ENCODE measurements around the gene RAB6D. TPM values are rescaled to one million over a fixed set of nuclear protein-coding genes. Genes with fewer than 3 reads are reported as not detected.
"Not testable (repeated sequence)": the region's sequence is repeated elsewhere in the genome, so short reads cannot be mapped to it uniquely, and the experiment has no call there.

Gene RAB6D
- polyA plus RNA-seq, 3 donors: 1.2 to 2.1 (median 1.7) TPM

DNA sequence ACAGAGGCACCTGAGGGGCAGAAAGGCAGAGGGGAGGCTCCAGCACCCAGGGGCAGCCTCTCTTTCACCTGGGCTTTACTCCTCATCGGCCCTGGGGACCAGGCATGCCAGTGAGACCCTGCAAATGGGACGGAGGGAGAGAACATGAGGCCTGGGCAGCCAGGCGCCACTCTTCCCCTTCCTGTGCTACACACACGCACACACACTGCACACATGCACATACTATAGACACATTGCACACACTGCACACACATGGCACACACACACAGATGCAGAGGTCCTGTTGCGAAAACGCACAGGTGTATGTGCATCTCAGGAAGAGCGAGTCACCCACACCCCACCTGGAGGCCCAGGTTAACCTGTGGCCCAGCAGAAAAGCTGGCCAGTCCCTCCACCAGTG lies 3.4 kb upstream of the RAB6D start:
- DNase-seq: no peak

DNA sequence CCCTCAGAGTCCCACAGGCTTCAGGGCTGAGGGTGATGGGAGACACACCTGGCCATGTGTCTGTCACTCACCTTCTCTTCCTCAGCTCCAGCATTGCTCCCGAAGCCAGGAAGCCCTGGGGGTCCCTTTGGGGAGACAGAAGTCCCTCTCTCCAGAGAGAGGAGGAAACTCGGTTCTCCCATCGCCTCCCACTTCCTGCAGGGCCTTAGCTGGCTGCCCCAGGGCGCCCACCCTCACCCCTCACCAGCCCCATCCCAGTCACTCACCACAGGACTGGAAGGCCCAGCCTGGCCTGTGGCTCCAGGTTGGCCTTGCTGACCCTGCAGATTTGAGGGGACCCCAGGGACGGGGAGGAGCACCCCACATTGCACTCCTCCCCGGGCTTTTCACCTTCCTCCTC lies 2.7 kb upstream of the RAB6D start:
- DNase-seq: no peak

GRCh38 chr2:131365452-131365851 lies 1.5 kb upstream of the RAB6D start:
- no peak for DNase-seq

- DNase-seq: not testable (repeated sequence)
Measured at GRCh38 chr2:131363213-131363612, 755 bp downstream of the RAB6D start.

- DNase-seq: not testable (repeated sequence)
Measured at GRCh38 chr2:131361773-131362172, 2.2 kb downstream of the RAB6D start.

DNA sequence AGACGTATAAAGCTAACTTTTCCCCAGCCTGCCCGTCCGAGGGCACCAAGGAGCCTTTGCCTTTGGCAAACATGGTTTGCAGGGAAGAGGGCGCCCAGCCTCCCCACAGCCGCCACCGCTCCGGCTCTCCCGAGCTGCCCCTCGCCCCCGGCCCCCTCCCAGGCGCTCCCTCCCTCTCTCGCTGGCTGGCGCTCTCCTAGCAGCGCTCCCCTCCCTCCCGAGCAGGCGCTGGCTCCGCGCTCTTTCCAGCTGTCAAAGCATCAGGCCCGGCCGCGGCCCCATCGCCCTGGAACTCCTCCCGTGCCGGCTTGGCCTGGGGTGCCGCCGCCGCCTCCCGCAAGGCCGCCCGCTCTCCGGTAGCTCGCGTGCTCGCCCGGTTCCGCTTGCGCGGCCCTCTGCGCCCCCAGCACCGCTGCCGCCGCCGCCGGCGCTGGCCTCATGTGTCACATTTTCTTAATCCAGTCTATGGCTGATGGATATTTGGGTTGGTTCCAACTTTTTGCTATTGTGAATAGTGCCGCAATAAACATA lies 10.7 kb downstream of the RAB6D start:
- DNase-seq: not testable (repeated sequence)

- no peak for DNase-seq
Measured at GRCh38 chr2:131349021-131349420, 14.9 kb downstream of the RAB6D start.

DNA sequence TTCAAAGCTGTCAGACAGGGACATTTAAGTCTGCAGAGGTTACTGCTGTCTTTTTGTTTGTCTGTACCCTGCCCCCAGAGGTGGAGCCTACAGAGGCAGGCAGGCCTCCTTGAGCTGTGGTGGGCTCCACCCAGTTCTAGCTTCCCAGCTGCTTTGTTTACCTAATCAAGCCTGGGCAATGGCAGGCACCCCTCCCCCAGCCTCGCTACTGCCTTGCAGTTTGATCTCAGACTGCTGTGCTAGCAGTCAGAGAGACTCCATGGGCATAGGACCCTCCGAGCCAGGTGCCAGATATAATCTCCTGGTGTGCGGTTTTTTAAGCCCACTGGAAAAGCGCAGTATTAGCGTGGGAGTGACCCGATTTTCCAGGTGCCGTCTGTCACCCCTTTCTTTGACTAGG lies 16.9 kb downstream of the RAB6D start:
- DNase-seq: not testable (repeated sequence)

DNA sequence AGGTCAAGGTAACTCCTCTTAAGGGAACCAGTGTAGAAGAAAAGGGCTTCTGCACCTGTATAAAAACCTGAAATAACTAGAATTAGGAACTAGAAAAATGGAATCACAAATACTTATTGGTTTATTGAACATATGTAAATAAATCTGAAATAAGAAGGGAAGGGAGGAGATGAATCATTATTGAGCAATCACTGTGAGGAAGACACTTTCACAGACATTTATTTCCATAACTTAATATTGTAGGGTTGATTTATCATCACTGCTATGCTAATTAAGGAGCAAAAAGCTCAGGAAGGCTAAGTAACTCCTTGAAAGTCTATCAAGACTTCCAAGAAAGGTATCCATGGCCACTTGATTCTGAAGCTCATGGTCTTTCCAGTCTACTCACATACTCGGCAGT lies 24.7 kb downstream of the RAB6D start:
- DNase-seq: not testable (repeated sequence)

GRCh38 chr2:131335319-131335718 lies 28.6 kb downstream of the RAB6D start:
- peak; percentile 30 for DNase-seq

DNA sequence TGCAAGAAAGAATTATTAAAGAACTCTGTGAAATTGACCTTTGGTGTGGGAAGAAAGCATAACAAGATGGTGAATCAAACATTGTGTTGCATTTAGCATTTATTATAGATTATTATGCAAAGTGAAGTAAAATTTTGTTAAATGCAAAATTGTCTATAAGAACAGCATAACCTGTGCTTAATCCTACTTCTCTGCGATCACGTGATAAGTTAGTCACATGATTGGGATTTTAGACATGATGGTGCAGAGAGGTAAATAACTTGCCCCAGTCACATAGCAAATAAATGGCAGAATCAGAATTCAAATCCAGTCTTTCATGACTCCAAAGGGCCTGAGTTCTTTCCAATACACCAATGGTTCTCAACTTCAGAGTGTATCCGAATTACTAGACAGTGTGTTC lies 31.3 kb downstream of the RAB6D start:
- DNase-seq: not testable (repeated sequence)

GRCh38 chr2:131331000-131331399 lies 33.0 kb downstream of the RAB6D start:
- DNase-seq: peak; percentile 24

DNA sequence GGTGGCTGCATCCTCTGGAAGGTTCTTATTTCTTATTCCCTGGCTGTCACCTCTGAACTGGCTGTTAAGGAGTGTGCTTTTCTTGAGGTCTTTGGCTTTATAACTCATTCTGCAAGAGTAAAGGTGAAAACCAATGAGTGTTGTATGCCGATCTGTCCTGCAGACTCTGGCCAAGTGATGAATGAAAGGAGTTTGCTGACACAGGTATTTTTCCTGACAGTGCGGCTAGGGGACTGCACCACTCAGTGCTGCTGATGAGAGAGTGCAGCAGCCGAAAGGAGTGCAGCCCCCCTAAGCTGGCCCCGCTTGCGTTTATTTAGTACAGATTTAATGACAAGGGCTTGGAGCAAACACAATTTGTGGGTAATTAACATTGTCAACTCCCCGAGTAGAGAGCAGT lies 41.8 kb downstream of the RAB6D start:
- no peak for DNase-seq

- not testable (repeated sequence) for DNase-seq
Measured at GRCh38 chr2:131321344-131321743, 42.6 kb downstream of the RAB6D start.

DNA sequence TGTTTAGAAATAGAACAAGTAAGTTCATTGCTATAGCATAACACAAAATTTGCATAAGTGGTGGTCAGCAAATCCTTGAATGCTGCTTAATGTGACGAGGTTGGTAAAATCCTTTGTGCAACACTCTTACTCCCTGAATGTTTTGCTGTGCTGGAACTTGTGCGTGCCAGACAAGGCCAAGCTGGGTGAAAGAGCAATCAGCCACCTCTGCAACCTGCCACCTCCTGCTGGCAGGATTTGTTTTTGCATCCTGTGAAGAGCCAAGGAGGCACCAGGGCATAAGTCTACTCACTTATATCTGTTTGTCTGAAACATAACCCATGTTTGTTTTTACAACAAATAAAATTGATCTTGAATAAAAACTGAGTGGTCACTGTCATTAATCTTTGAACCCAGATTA lies 53.0 kb downstream of the RAB6D start:
- DNase-seq: not testable (repeated sequence)

Other genes with a start within 250 kb of the RAB6D start
- gene POTEE, start 154.6 kb downstream of the RAB6D start, polyA plus RNA-seq (ENCODE audit: insufficient read length in 3 of 3): under 1 TPM in 2 of 3 donors, not detected in 1; 0.15 to 0.17 TPM
- 1 to 10 TPM in 2 of 3 donors, under 1 TPM in 1; 0.53 to 2.7 (median 2.4) TPM for gene TUBA3D, start 112.0 kb upstream of the RAB6D start, polyA plus RNA-seq (ENCODE audit: insufficient read length in 3 of 3)
- 10 to 100 TPM; 66.2 to 84.9 (median 76.6) TPM for gene MZT2A, start 128.2 kb upstream of the RAB6D start, polyA plus RNA-seq (ENCODE audit: insufficient read length in 3 of 3)
- 10 to 100 TPM; 16.6 to 20.2 (median 19.6) TPM for gene CCDC74A, start 163.7 kb upstream of the RAB6D start, polyA plus RNA-seq (ENCODE audit: insufficient read length in 3 of 3)

Measured in renal pelvis (tissue), 4 donors.